Hematopoietic multipotent progenitor cell treated with erythropoietin and hydrocortisone succinate and interleukin-3 and kit ligand, for 8 days (in vitro differentiated cells): ENCODE data around the gene MANF.

Experiments
- DNase-seq: peaks from one replicate; pipeline ENCODE4 v3.0.0-alpha.2; 2015

MANF gene

DNA sequence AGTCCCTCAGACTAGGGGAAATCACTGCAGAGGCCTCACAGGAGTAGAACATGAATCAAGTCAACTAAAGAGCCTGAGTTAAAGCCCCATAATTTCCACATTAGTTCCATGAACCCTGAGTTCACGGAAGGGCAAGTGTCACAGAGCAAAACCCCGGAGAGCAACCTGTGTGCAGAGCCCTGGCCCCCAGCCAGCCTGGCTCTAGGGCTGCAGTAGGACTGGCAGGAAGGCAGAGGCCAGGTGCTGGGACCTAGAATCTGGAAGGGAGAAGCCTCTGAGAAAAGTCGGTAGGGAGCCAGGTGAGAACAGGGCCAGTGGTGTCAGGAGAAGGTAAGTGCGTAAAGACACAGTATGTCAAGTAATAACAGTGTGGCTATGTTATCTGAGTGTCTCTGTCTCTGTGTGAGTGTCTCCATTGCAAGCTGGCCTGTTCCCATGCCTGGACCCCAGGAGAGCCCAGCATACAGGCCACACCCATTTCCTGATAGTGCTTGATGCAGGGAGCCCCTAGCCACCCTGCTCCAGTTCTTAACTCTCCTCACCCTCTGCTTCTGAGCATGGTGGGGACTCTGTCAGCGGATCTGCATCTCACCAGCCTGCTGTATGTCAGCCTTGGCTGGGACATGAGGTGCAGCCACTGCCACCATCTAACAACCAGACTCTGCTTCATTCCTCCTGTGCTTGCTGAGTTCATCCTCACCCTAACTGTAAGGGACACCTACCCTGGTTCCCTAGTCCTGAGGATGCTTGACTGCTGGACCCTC is 11.3 kb upstream of the MANF start:
- DNase-seq = no peak

DNA sequence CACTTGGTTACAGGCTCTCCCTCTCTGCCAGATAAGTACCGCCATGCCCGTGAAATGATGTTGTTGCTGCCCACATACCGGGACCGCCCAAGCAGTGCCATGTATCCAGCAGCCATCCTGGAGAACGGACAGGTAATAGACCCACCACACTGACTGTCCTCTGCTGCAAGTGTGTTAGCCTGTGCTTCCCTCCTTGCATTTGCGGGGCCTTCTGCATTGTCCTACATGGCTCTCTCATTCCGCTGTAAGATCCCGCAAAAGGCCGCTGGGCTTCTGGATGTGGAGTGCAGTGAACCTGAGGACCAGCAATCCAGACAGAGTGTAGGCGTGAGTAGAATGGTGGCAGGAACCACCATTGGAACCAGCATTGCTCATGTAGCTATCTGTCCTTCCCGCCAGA is 10.6 kb upstream of the MANF start:
- no peak for DNase-seq

DNA sequence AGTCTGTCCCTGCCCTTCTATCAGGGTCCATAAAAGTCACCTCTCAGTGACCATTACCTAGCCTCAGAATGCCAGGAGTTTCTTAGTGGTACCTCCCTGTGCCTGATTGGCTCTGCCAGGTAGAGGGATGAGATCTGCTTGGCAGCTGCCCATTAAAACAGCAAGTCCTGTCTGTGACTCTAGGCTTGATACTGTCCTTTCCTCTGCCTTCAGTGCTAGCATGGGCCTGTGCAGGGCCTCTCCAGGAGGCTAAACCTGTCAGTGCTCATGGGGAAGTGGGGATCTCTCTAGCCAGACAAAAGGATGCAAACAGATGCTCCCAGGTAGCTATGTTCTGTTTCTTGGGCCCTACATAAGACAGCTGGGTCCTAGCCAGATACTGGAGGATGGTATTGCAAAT is 10.0 kb upstream of the MANF start:
- DNase-seq = no peak

DNA sequence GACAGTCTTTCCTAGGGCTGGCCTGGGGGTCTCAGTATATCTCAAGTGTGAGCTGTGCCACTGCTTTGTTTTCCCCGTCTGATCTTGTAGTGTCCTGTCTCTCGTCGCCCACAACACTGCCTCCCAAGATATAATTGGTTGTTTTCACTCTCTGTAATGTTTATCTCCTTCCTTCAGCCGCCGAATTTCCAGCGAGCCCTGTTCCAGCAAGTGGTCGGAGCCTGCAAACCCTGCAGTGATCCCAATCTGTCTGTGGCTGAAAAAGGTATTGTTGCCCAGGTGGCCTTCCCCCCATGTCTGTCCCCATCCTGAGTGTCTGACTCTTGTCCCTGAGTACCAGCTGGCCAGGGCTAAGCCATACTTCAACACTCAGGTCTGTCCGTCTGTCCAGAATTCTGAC is 9.5 kb upstream of the MANF start:
- no peak for DNase-seq

DNA sequence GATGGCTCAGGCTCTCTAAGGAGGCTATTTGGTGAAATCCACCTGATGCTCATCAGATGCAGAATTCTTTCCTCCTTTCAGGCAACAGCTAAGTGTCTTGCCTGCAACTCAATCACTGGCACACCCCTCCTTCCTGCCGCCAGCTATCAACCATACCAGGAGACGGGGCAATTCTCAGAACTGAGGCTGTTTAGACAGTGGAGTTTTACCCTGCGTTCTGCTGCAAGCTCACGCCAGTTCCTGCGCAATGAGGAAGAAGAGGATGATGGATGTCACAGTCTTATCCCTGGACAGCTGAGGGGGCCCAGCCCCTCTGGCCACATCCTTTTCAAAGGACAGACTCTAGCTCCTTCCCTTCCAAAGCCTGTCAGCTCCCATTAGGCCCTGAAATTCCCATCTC is 7.0 kb upstream of the MANF start:
- DNase-seq = peak; percentile 46

DNA sequence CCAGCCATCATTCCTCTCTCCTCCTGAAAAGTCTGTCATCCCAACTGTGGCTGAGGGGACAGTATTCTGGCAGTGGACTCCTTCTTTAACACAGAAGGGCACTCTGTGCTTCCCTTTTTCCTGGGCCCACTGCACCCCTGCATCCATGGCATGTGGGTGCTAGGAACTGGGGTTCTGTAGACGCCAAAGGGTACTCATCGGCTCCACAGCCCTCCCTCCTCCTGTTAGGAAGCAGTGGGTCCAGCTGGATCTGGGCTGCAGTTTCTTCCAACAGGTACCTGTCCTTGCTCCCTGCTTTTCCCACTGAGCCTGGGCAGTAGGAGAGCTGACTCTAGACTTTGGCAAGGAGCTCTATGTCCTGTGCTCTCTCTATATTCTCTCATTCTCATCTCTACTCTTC is 6.4 kb upstream of the MANF start:
- no peak for DNase-seq

DNA sequence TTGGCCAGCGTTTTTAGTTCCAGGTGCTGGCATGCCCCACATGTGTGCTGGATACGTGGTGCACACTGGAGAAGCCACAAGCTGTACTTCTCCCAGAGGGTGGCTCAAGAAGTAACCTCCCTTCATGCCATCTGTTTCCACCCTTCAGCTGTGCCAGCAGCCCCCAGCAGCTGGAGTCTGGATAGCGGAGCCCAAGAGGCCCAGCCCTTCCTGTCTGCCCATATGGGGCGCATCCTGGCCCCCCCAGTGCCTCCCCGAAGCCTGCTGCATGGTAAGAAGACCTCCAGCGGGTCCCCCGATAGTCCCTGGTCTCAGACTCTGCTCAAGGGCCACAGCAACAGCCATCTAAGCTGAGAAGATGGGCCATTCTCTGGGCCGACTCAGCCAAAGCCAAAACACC is 5.8 kb upstream of the MANF start:
- peak; percentile 65 for DNase-seq

DNA sequence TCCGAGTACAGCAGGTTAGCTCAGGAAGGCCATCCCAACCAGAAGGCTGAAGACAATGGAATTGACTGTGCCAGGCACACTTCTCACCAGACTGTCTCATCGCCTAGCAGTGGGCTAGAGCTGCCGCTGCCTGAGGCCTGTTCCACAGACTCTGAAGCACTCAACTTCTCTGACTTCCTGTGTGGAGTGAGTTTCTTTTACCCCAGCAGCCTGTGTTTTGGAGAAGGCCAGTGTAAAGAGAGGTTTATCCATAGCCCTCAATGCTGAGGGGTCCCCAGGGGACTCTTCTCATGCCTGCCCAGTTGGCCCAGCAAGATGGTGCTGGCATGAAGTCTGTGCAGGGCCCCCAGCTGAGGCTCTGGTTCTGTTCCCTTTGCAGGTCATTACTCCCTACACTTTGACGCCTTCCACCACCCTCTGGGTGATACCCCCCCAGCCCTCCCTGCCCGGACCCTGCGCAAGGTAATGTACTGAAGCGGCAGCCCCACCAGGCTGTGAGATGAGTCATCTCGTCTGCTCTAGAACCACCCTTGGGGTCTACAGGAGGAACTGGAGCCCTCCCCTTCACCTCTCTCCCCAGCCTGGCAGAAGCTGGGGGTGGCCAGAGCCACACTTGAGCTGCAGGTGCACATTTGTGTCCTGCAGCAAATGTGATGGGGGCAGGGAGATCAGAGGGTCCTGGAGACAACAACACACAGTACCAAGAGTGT is 5.2 kb upstream of the MANF start:
- no peak for DNase-seq

DNA sequence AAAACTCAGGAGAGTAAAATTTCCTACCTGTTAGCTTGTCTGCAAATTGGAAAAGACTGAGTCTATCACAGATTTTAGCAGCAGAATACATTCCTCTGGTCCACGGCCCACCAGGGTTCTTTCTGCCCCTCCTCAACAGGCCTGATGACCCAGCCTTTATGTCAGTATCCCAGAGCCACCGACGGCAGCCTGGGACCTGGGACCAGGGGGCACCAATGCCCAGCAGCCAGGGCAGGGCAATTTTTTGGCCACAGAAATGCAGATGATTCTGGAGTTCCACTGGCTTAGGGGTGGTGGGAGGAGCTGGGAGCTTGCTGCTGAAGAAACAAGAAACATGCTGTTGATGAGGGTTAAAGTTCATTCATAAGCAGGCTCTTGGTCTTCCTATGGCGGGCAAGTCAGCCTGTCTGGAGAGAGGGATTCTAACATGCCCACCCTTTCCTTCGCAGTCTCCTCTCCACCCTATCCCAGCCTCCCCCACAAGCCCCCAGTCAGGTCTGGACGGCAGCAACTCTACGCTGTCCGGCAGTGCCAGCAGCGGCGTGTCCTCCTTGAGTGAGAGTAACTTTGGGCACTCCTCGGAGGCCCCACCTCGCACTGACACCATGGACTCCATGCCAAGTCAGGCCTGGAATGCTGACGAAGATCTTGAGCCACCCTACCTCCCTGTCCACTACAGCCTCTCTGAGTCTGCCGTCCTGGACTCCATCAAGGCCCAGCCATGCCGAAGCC is 4.3 kb upstream of the MANF start:
- DNase-seq = no peak

DNA sequence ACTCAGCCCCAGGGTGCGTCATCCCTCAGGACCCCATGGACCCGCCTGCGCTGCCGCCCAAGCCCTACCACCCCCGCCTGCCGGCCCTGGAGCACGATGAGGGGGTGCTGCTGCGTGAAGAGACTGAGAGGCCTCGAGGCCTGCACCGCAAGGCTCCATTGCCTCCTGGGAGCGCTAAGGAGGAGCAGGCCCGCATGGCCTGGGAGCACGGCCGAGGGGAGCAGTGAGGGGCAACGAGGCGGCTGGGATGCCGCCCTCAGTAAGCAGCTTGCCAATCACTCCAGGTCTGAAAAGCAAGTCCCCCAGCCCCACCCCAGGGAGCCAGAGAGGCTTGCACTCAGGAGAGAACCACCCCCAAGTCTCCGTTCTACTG is 3.8 kb upstream of the MANF start:
- no peak for DNase-seq

DNA sequence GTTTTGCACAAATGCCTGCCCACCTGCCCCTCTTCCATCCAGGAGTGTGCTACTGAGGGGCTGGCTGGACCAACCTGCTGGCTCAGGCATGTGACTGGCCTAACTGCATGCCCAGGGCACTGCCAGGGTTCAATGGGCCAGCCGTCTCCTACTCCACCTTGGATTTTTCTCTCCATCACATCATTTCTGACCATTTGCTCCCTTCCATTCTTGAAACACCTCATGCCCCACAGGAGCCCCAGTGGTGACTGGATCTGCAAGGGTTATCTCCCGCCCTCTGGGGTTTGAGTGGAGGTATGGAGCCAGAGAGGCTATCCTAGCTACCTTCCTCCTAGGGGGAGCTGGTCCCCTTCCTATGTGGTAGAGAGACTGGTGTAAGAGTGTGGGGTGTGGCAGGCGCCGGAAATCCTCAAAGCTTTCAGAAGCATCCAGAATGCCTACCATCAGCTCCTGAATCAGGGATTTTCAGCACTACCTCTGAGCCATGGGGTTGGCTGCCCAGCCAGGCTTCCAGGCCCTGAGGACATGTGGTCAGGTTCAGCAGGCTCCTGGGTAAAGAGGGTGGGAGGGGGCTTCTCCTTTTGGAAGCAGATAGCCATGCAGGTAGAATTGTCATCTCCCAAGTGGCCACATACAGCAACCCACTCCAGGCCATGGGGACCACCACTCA is 2.9 kb upstream of the MANF start:
- DNase-seq = no peak

DNA sequence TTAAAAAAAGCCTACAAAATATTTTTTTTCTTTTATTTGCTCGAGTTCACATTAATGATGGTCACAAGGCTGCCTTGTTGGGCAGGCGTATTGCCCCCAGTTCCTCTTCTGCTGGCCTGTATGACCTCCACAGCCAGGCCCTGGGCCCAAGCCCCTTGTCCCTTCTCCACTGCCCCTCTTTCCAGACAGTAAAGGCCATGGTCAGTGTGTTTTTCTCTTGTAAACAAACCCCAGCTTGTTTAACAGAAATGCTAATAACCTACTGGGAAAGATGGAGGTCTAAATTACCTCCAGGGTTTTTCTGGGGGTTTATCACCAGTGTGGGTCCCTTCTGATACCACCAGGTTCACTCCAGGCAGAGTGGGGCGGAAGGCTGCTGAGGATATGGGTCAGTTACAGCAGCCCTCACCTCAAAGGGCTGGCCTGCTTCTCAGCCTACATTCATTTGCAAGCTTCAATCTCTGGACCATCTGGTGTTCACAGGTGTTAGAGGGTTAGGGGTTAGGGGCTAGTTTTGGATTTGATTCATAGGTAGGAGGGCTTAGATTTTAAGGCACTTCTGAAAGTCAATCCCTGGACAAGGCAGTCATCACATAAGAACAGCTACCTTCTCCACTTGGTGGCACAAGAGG is 2.0 kb upstream of the MANF start:
- no peak for DNase-seq

DNA sequence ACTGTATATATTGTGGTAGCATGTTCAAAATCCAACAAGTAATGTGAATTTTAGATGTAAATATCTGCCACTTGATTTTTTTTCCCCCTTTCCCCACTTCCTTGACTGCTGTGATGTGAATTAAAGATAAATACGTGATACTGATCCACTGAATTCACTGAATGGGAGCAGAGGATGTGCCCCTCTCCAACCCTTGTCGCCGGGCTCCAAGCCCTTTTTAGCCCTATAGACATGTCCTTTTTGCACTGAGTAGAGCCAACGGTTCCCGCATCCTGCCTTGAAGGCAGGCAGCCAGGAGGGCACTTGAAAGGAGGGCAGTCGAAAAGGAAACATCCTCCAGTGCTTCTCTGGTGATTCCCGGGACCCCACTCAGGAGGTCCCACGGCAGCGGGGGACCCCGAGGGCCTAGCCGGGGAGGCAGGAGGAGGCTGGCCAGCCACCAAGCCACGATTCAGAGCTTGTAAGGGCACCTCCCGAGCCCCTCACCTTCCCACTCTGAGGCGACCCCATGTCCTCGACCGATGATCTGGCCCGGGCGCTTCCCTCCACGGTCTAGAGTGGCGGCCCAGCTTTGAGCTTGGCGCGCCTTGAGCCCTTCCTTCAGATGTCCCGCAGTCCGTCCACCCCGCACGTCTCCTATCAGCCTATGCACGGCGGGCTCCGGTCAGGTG is 901 bp upstream of the MANF start:
- DNase-seq = peak; percentile 23

DNA sequence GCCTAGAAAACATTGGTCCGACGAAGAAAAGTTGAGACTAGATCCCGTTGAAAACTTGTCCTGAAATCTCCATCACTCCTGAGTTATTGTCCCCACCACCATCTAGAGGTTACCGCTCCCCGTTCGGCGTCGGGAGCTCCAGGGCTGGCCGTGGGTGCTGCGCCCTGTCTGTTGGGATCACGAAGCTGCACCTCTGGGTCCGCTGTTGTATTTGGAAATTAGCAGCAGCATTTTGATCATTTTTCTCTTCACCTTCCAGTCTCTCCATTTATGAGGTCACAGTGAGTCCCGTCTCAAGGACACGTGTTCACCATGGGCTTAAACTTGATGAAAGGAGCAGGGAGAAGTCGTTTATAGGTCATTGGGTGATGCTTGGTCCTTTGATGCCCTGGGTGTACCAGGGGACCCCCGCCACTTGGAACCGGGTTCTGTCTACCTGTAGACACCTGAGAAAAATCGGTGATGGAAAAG is 565 bp downstream of the MANF start:
- no peak for DNase-seq

DNA sequence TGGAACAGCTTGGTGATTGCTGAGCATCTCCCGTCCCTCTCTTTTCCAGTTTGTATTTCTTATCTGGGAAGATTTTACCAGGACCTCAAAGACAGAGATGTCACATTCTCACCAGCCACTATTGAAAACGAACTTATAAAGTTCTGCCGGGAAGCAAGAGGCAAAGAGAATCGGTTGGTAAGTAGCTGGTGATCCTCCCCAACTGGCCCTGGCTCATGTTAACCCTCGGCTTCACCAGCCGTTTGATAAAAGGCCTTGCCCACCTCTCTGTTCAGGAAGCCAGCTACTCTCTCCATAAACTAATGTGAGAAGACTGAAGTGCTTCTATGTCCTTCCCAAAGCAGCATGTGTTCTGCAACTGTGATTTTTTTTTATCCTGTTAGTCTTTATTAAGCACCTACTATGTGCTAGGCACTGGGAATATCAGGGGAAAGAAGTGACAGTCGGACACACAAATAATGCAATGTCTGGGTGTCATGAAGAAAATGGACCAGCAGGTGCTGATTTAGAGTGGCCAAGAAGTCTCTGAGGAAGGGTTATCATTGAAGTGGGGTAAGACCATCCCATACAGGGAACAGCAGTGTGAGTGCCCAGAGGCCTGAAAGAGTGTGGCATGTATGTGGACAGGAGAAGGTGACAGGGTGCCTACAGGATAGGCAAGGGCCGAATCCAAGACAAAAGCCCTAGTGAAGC is 1.2 kb downstream of the MANF start:
- peak; percentile 23 for DNase-seq

DNA sequence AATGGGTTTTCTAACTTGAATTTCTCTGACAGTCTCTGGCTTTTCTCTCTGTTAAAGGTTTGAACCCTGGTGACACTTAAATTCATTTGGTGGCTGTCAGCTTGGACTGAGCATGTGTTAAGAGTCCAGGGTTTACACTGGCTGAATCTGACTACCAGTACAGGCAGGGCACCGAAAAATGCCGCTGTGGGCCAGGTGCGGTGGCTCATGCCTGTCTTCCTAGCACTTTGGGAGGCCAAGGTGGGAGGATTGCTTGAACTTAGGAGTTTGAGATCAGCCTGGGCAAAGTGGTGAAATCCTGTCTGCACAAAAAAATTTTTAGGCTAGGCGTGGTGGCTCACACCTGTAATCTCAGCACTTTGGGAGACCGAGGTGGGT is 1.8 kb downstream of the MANF start:
- no peak for DNase-seq

DNA sequence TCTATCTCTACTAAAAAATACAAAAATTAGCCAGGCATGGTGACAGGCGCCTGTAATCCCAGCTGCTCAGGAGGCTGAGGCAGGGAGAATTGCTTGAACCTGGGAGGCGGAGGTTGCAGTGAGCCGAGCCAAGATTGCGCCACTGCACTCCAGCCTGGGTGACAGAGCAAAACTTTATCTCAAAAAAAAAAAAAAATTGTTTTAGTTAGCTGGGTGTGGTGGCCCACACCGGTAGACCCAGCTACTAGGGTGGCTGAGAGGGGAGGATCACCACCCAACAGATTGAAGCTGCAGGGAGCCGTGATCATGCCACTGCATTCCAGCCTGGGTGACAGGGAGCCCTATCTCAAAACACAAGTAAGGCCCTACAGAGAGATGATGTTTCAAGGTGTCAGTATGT is 2.2 kb downstream of the MANF start:
- peak; percentile 73 for DNase-seq

DNA sequence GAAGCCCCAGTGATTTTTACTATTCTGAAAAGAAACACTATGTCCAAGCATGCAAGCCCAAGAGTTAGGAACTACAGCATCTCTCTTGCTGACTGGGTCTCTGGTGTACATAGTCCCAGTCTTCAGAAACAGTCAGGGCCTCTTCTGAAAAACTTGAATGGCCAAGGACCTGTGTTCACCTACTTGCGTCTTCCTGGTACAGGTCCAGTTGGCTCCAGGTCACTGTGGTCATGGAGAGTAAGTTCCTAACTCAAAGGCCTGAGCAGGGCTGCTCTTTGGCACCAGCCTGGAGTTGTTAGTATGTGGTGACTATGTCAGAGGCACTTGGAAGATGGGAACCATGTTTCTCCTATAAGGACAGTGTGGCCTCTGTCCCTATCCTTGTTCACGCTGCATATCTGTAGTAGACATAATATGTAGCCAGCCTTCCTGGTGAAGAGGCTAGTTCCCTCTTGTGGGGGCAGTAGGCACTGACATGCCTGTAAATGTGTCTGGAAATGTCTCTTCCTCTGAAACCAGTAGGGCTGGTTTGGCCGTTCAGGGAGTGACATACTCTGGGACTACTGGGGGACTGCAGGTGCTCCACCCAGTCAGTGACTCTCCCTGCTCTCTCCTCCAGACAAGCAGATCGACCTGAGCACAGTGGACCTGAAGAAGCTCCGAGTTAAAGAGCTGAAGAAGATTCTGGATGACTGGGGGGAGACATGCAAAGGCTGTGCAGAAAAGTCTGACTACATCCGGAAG is 3.4 kb downstream of the MANF start:
- DNase-seq = peak; percentile 50

DNA sequence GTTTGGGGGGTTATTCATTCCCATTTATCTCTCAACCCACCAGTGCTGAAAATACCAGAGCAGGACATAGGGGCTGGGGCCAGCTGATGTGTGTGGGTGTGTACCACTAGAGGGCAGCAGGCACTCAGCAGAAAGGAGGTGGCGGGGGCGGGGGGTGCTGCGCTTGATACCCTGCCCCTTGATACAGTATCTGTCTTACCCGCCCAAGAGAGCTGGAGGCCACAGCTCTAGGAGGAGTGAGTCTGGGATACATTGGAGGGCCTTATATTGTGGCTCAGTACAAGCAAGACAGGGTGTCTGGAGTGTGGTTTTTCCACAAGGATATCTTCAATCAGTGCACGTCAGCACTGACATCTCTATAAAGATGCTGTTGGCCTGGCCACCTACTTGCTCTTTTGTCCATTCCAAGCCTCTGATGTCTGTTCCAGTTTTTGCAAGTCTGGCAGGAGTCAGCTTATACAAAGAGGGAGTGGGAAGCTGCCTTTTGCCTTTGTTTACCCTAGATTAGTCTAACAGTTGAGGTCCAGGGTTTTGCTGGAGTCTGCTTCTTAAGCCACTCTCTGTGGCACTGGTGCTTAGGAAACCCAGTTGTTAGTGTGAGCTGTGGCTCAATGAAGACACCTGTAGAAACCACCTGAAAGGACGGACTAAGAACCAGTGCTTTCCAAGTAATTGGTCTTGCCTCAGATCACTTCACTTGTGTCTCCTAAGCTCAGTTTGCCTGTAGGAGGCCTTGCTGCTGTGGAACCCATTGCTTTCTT is 4.5 kb downstream of the MANF start:
- peak; percentile 62 for DNase-seq
